GM21381 (cell line): ENCODE results near the gene TMEM164.

Experiments used
- ATAC-seq: cut with Tn5 transposase; IDR thresholded peaks from one replicate; pipeline ENCODE4 v1.9.1; 2021; ENCODE audit warnings: mild to moderate bottlenecking, moderate library complexity; ENCODE audit not compliant: unreplicated experiment

The TMEM164 gene

GRCh38 chrX:110036162-110037033, 33.5 kb downstream of the TMEM164 start:
- ATAC-seq, result no peak

DNA sequence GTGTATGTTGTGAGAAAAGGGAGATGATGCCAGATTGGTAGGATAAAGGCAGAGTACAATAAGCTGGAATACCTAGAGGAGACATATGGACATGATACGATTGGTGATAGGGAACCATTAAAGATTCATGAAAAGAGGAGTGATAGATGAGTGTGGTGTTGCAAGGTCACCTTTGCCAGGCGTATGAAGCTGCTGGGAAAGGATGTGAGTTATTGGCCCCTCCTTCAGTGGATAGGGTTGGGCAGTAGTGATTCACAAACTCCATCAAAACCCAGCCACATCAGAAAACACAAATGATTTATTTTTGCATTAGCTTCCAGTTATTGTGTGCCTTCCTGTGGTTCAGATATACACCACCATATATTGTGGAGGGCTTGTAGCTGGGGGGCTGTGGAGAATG, 34.3 kb downstream of the TMEM164 start:
- ATAC-seq, result no peak

DNA sequence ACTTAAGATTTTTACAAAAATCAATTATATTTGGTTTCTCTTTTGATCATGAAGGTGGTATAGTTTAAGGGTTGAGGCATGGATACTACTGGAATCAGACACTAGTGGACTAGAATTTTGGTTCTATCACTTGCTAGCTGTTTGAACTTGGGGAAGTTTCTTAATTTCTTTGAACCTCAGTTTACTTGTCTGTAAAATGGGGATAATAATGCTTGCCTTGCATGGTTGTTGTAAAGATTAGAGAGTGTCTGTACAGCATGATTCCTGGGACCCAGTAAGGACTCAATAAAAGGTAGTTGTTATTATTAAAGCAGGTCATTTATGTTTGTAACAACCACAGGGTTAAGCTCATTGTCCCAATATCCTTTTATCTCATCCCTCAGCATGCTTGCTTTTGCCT, 36.0 kb downstream of the TMEM164 start:
- ATAC-seq, result no peak

DNA sequence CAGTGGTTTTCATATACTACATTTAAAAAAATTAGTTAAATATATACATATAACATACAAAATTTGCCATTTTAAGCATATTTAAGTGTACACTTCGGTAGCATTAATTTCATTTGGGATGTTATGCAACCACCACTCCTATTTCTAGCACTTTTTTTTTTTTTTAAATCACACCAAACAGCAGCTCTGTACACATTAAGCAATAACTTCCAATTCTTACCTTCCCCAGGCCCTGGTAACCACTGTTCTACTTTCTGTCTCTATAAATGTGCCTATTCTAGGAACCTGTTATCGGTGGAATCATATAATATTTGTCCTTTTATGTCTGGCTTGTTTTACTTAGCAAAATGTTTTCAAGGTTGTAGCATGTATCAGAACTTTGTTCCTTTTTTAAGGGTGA, 39.1 kb downstream of the TMEM164 start:
- no peak for ATAC-seq

DNA sequence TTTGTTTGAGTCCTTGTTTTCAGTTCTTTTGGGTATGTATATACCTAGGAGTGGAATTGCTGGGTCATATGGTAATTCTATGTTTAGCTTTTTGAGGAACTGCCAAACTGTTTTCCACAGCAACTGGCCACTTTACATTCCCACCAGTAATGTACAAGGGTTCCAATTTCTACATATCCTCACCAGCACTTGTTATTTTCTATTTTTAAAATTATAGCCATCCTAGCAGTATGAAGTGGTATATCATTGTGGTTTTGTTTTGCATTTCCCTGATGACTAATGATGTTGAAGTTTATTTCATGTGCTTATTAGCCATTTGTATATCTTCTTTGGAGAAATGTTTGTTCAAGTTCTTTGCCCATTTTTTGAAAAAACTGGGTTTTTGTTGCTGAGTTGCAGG, 39.6 kb downstream of the TMEM164 start:
- ATAC-seq, result no peak

- ATAC-seq, result no peak
These were observed 40.6 kb downstream of the TMEM164 start for GRCh38 chrX:110043506-110043905.

GRCh38 chrX:110044346-110045249, 41.7 kb downstream of the TMEM164 start:
- ATAC-seq, result no peak

- no peak for ATAC-seq
These were observed 42.5 kb downstream of the TMEM164 start for GRCh38 chrX:110045421-110045820.

GRCh38 chrX:110046001-110046400, 43.1 kb downstream of the TMEM164 start:
- no peak for ATAC-seq

DNA sequence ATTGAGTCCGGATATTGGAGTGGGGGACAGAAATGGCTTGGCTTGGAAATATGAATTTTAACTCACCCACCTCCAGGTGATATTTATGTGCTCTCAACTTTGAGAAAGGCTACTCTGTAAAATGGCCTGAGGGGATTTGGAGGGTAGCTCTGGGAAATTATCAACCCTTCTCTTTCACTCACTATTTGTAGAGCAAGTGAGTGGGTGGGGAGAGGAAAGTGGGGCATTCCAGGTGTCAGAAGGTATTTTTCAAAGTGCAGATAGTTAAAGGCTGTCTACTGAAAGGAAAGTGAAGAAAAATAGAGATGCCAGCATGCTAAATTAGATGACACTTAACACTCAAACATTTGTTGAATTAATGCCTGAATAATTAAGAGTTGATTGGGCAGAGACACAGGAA, 44.1 kb downstream of the TMEM164 start:
- ATAC-seq, result no peak

DNA sequence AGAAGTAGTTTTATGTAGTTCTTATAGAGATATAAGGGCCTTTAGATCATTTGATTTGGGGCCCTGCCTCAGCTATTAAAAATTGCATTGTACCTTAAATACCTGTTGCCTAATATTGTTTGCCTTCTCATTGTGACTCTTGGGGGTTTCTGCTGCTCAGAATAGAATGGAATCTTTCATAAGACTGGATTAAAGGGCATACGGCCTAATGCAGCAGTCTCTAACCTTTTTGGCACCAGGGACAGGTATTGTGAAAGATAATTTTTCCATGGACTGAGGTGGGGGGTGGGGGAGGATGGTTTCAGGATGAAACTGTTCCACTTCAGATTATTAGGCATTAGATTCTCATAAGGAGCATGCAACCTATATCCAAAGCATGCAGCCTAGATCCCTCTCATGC, 46.2 kb downstream of the TMEM164 start:
- ATAC-seq, result no peak

DNA sequence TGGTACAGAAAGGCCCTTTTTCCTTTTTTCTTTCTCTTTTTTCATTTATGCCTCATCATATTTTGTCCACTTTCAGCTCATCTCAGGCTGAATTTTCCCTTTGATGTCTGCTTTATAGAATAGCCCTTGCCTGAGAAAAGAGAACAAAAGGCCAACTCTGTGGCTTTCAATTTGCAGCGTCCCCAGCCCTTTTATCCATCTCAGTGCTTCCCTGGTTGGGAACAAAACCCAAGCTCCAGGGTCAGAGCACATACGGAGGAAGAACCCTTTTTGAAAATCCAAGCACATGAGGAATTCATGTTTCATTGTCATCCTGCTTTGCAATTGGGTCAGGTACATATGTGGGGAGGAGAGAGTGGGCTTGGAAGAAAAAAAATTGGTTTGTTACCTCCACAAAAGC, 47.5 kb downstream of the TMEM164 start:
- no peak for ATAC-seq

- ATAC-seq, result no peak
These were observed 48.0 kb downstream of the TMEM164 start for GRCh38 chrX:110050901-110051300.

DNA sequence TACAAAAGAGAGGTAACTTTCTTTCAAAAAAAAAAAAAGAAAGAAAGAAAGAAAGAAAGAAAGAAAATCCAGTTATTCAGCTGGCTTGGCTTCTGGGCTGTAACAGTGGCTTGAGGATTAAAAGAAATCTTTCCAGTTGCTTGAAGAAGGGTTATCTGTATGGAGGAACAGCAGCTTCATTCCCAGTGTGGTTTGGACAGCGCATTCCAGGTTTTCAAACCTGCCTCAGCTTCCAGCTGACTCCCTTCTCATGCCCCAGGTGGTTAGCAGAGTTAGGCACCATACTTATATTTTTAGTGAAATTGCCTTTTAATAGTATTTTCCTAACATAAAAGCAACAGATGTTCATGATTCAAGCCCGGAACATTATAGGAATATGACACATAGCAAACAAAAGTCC, 48.6 kb downstream of the TMEM164 start:
- no peak for ATAC-seq

GRCh38 chrX:110052303-110052702, 49.4 kb downstream of the TMEM164 start:
- ATAC-seq, result no peak

GRCh38 chrX:110053453-110053852, 50.5 kb downstream of the TMEM164 start:
- no peak for ATAC-seq

- no peak for ATAC-seq
These were observed 52.7 kb downstream of the TMEM164 start for GRCh38 chrX:110055616-110056015.

DNA sequence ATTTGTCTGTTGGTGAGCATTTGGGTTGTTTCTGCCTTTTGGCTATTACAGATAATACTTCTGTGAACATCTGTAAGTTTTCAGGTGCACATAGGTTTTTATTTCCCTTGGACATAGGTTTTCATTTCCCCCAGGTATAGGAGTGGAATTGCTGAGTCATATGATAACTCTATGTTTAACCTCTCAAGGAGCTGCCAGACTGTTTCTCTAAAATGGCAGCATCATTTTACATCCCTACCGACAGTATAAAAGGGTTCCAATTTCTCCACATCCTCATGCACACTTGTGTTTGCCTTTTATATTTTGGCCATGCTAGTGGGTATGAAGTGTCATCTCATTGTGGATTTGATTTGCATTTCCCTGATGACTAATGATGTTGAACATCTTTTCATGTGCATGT, 53.5 kb downstream of the TMEM164 start:
- ATAC-seq, result no peak

GRCh38 chrX:110059410-110059809, 56.5 kb downstream of the TMEM164 start:
- no peak for ATAC-seq

- no peak for ATAC-seq
These were observed 57.4 kb downstream of the TMEM164 start for GRCh38 chrX:110060317-110060716.

- ATAC-seq, result no peak
These were observed 58.1 kb downstream of the TMEM164 start for GRCh38 chrX:110060846-110061537.
